GM10266 (cell line): ENCODE measurements around the gene CTSD.

ENCODE experiments used
- DNase-seq: peaks from one replicate; pipeline ENCODE4 v3.0.0; 2012; ENCODE audit errors: extremely low spot score
- CTCF ChIP-seq: IDR thresholded peaks from 2 replicates; pipeline ENCODE4 v1.5.1; 2012; ENCODE audit warnings: mild to moderate bottlenecking, low read depth; ENCODE audit not compliant: control insufficient read depth, insufficient read depth; ENCODE audit errors: missing control alignments

The CTSD gene

GRCh38 chr11:1742869-1743584 is 20.7 kb downstream of the CTSD start:
- no peak for TF ChIP-seq CTCF
- DNase-seq = no peak

GRCh38 chr11:1742371-1742770 is 21.4 kb downstream of the CTSD start:
- no peak for TF ChIP-seq CTCF
- DNase-seq = no peak

GRCh38 chr11:1741741-1742140 is 22.0 kb downstream of the CTSD start:
- TF ChIP-seq CTCF = no peak
- DNase-seq = no peak

- no peak for DNase-seq
These were observed 22.8 kb downstream of the CTSD start for GRCh38 chr11:1740786-1741530.

GRCh38 chr11:1739576-1739975 is 24.2 kb downstream of the CTSD start:
- TF ChIP-seq CTCF = no peak

More at GRCh38 chr11:1740786-1741530, 22.8 kb downstream of the CTSD start:
- no peak for TF ChIP-seq CTCF

GRCh38 chr11:1738380-1738779 is 25.3 kb downstream of the CTSD start:
- no peak for TF ChIP-seq CTCF
- no peak for DNase-seq

More at GRCh38 chr11:1739576-1739975, 24.2 kb downstream of the CTSD start:
- no peak for DNase-seq
